ENCODE results near the gene ARHGAP42. TPM values are rescaled to one million over a fixed set of nuclear protein-coding genes. Genes with fewer than 3 reads are reported as not detected.

The ARHGAP42 gene
- total and polyA plus RNA-seq, 2 experiments from 2014 or later: 64.8 to 135 TPM

- H3K36me3 ChIP-seq: peaks cover 8% of the 10 kb centered on the region
- H3K9me3 ChIP-seq (ENCODE audit: low read depth): no peaks in the 10 kb centered on the region
Observed at GRCh38 chr11:100778166-100778785, 91.2 kb downstream of the ARHGAP42 start.

DNA sequence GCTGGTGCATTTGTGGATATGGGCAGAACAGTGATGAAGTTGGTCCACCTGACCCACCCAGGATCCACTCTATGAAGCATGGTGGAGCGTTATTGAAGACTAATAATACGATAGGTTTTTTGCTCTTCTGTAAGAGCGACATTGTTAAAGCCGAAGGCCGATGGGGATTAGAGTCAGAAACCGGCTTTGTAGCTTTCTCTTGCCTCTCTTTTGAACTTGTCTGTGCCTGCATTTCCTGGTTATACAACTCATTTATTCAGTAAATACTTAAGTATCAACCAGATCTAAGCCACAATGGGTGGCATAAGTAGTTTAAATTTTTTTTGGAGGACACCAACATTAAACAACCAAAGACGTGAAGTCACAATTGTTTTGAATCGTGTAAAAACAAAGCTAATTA, 93.4 kb downstream of the ARHGAP42 start:
- TF ChIP-seq, protein P1, sequence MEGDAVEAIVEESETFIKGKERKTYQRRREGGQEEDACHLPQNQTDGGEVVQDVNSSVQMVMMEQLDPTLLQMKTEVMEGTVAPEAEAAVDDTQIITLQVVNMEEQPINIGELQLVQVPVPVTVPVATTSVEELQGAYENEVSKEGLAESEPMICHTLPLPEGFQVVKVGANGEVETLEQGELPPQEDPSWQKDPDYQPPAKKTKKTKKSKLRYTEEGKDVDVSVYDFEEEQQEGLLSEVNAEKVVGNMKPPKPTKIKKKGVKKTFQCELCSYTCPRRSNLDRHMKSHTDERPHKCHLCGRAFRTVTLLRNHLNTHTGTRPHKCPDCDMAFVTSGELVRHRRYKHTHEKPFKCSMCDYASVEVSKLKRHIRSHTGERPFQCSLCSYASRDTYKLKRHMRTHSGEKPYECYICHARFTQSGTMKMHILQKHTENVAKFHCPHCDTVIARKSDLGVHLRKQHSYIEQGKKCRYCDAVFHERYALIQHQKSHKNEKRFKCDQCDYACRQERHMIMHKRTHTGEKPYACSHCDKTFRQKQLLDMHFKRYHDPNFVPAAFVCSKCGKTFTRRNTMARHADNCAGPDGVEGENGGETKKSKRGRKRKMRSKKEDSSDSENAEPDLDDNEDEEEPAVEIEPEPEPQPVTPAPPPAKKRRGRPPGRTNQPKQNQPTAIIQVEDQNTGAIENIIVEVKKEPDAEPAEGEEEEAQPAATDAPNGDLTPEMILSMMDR (IDR thresholded peaks at IDR 0.05; ENCODE audit: low read depth, low read length): no peak
- Histone ChIP-seq H3K27me3 (no peaks in the 10 kb centered on the region), H3K4me1 (ENCODE audit: low read depth) (peaks cover 30% of the 10 kb centered on the region)

More at GRCh38 chr11:100778166-100778785, 91.2 kb downstream of the ARHGAP42 start:
- no peak for DNase-seq (ENCODE audit: low read depth in 1 of 2, low spot score in 1 of 2)
- no peaks in the 10 kb centered on the region for H3K27me3 ChIP-seq
- H3K27ac ChIP-seq: peak overlapping the region; percentile 5
- H3K4me1 ChIP-seq (ENCODE audit: low read depth): peaks cover 17% of the 10 kb centered on the region
- TF ChIP-seq, protein P1 (IDR thresholded peaks at IDR 0.05; ENCODE audit: low read depth, low read length): no peak
- no peak overlapping the region for H3K4me3 ChIP-seq

GRCh38 chr11:100785148-100785983, 98.3 kb downstream of the ARHGAP42 start:
- H3K36me3 ChIP-seq: no peaks in the 10 kb centered on the region
- no peaks in the 10 kb centered on the region for H3K27me3 ChIP-seq
- TF ChIP-seq, protein P1 (IDR thresholded peaks at IDR 0.05; ENCODE audit: low read depth, low read length): no peak
- no peak overlapping the region for H3K4me3 ChIP-seq
- no peaks in the 10 kb centered on the region for H3K9me3 ChIP-seq (ENCODE audit: low read depth)
- H3K27ac ChIP-seq: peak overlapping the region; percentile 77
- peaks cover 46% of the 10 kb centered on the region for H3K4me1 ChIP-seq (ENCODE audit: low read depth)
- peak; percentile 69 to 91 for DNase-seq (ENCODE audit: low read depth in 1 of 2, low spot score in 1 of 2)

More for the DNA sequence above, 93.4 kb downstream of the ARHGAP42 start:
- DNase-seq (ENCODE audit: low read depth in 1 of 2, low spot score in 1 of 2): no peak
- no peaks in the 10 kb centered on the region for H3K9me3 ChIP-seq (ENCODE audit: low read depth)
- H3K4me3 ChIP-seq: no peak overlapping the region
- H3K27ac ChIP-seq: no peak overlapping the region
- H3K36me3 ChIP-seq: no peaks in the 10 kb centered on the region

DNA sequence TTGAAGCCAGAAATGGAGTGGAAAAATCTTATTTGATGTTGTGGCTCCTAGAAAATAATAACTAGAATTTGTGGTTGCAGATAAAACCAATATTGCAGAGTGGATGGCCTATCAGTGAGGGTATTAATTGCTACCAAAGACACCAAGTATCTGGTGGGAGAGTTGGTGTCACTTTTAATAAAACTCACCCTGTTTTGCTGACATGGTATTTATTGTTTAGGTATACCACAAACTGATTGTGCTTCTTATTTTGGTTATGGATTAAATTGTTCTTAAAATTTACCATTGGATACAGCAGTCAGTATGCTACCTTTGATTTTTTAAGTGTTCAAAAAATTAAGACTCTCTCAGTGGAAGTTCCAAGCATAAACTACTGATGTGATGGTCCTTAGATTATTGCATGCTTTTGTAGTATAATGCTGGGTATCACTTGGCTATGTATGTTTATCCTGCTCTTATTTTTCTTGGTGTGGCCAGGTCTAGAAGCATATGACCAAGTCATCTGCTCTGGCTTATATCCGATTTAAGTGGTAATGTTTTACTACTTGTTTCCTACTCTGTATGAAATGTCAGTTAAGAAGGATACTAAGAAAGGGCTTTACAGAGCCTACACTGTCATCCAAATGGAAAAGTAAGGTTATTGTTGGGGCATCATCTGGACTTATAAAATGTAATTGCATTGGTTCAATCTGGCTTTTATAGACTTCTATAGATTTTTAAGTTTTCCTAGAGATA, 101.6 kb downstream of the ARHGAP42 start:
- Histone ChIP-seq H3K27ac (no peak overlapping the region), H3K9me3 (ENCODE audit: low read depth) (no peaks in the 10 kb centered on the region), H3K27me3 (no peaks in the 10 kb centered on the region), H3K4me1 (ENCODE audit: low read depth) (peaks cover 66% of the 10 kb centered on the region), H3K4me3 (no peak overlapping the region), H3K36me3 (no peaks in the 10 kb centered on the region)
- DNase-seq (ENCODE audit: low read depth in 1 of 2, low spot score in 1 of 2): no peak
- TF ChIP-seq, protein P1 (IDR thresholded peaks at IDR 0.05; ENCODE audit: low read depth, low read length): no peak

DNA sequence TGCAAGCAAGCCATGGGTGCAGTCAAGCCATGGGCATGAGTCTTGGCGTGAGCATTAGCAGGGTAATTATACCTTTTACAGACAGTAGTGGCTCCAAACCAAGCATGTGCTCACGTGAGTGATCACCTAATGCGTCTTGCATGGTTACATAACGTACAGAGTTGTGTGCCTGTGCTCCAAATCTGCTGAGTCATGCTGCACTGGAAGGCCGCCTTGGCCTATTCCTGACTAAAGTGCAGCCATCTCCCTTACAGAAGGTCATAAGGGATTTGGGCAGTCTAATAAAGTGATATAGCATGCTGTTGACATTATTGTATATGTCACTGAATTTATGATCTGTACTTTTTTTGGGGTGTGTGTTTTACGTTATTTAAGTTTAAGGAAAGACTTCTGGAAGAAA, 102.4 kb downstream of the ARHGAP42 start:
- H3K36me3 ChIP-seq: no peaks in the 10 kb centered on the region
- no peak overlapping the region for H3K4me3 ChIP-seq
- DNase-seq (ENCODE audit: low read depth in 1 of 2, low spot score in 1 of 2): peak in 1 of 2 donors; percentile 36
- TF ChIP-seq, protein P1 (IDR thresholded peaks at IDR 0.05; ENCODE audit: low read depth, low read length): no peak
- peak overlapping the region; percentile 51 for H3K27ac ChIP-seq
- no peaks in the 10 kb centered on the region for H3K27me3 ChIP-seq
- no peaks in the 10 kb centered on the region for H3K9me3 ChIP-seq (ENCODE audit: low read depth)
- H3K4me1 ChIP-seq (ENCODE audit: low read depth): peaks cover 58% of the 10 kb centered on the region
